ENCODE measurements around the gene TADA2A. TPM values are rescaled to one million over a fixed set of nuclear protein-coding genes. Genes with fewer than 3 reads are reported as not detected.

The TADA2A gene
- total RNA-seq, 2 experiments from 2014 or later: 29.9 to 32.9 TPM

Other genes with a start within 250 kb of the TADA2A start
- gene C17orf78, start 30.9 kb upstream of the TADA2A start, total RNA-seq: not detected
- gene ACACA, start 50 bp upstream of the TADA2A start, total RNA-seq: 10 to 100 TPM; 57.2 to 61.1 TPM
- 10 to 100 TPM; 11.9 to 13.1 TPM for gene DUSP14, start 83.0 kb downstream of the TADA2A start, total RNA-seq
- 10 to 100 TPM; 39.0 to 46.7 TPM for gene SYNRG, start 202.5 kb downstream of the TADA2A start, total RNA-seq
- gene DDX52, start 236.6 kb downstream of the TADA2A start, total RNA-seq: 10 to 100 TPM; 34.6 to 41.7 TPM